OCI-LY7 (cell line): ENCODE measurements around the gene KRT12. TPM values are rescaled to one million over a fixed set of nuclear protein-coding genes. Genes with fewer than 3 reads are reported as not detected.

Source experiments
- BruUV-seq: library from RNA; stranded (reverse); fragments of 400-500 nt; replicated peaks from 2 replicates; lab custom pipeline; 2021; lab: Mats Ljungman, UMichigan
- CTCF ChIA-PET: fragments of 300-600 bp; sonication (Branson Sonifier 250); formaldehyde crosslinking; loops from one replicate; lab custom pipeline; 2022; ENCODE audit warnings: antibody characterized with exemption; ENCODE audit not compliant: unreplicated experiment; lab: Charles Lee
- POLR2A ChIA-PET: fragments of 300-600 bp; sonication (Branson Sonifier 250); formaldehyde crosslinking; loops from one replicate; lab custom pipeline; 2022; ENCODE audit warnings: antibody characterized with exemption; lab: Charles Lee
- DNase-seq: peaks from one replicate; pipeline ENCODE4 v3.0.0-alpha.2; 2015; ENCODE audit warnings: low spot score
- H2AFZ ChIP-seq: fragments of 200-600 bp; sonication (generic), shearing (Covaris generic); 2 replicates; pipeline ENCODE4 v1.6.1; 2014; ENCODE audit warnings: mild to moderate bottlenecking, antibody characterized with exemption, low read length, moderate library complexity
- H3K27ac ChIP-seq: fragments of 200-600 bp; sonication (generic); 2 replicates; pipeline ENCODE4 v1.5.1; 2014; ENCODE audit warnings: mixed run types, low read depth, mild to moderate bottlenecking, moderate library complexity, low read length, inconsistent platforms; ENCODE audit not compliant: poor library complexity, severe bottlenecking
- H3K36me3 ChIP-seq: fragments of 200-600 bp; sonication (generic); 2 replicates; pipeline ENCODE4 v1.6.1; 2014; ENCODE audit warnings: mild to moderate bottlenecking, antibody characterized with exemption, low read length, moderate library complexity, mixed read lengths; ENCODE audit not compliant: insufficient read depth
- H3K4me1 ChIP-seq: fragments of 200-600 bp; sonication (generic); 2 replicates; pipeline ENCODE4 v1.5.1; 2014; ENCODE audit warnings: mild to moderate bottlenecking, low read length; ENCODE audit not compliant: insufficient read depth, poor library complexity, severe bottlenecking
- H3K4me2 ChIP-seq: fragments of 200-600 bp; sonication (generic); 2 replicates; pipeline ENCODE4 v1.6.1; 2014; ENCODE audit warnings: mild to moderate bottlenecking, low read length
- H3K4me3 ChIP-seq: fragments of 200-600 bp; sonication (generic); 2 replicates; pipeline ENCODE4 v1.5.1; 2014; ENCODE audit warnings: mild to moderate bottlenecking, low read depth, low read length; ENCODE audit not compliant: poor library complexity, severe bottlenecking
- H3K79me2 ChIP-seq: fragments of 200-600 bp; sonication (generic); 2 replicates; pipeline ENCODE4 v1.6.1; 2016; ENCODE audit warnings: low read depth, mild to moderate bottlenecking, low read length, moderate library complexity, mixed read lengths; ENCODE audit not compliant: insufficient read depth
- H3K9me2 ChIP-seq: fragments of 200-600 bp; sonication (generic); 2 replicates; pipeline ENCODE4 v1.6.1; 2016; ENCODE audit warnings: mild to moderate bottlenecking, low read length, mixed read lengths; ENCODE audit not compliant: insufficient read depth
- H3K9me3 ChIP-seq: fragments of 200-600 bp; sonication (generic); 2 replicates; pipeline ENCODE4 v1.6.1; 2014; ENCODE audit warnings: mild to moderate bottlenecking, mixed run types, low read length, mixed read lengths
- H4K20me1 ChIP-seq: fragments of 200-600 bp; sonication (generic); 2 replicates; pipeline ENCODE4 v1.6.1; 2014; ENCODE audit warnings: mild to moderate bottlenecking, antibody characterized with exemption, low read length, moderate library complexity, mixed read lengths; ENCODE audit not compliant: insufficient read depth
- CTCF ChIP-seq: fragments of 200-600 bp; sonication (generic); conservative IDR thresholded peaks from 2 replicates; pipeline ENCODE4 v1.5.1; 2014; ENCODE audit warnings: mild to moderate bottlenecking, antibody characterized with exemption, low read length, moderate library complexity, mixed read lengths
- EZH2phosphoT487 ChIP-seq: fragments of 200-600 bp; sonication (generic); IDR thresholded peaks from 2 replicates; pipeline ENCODE4 v1.6.1; 2018; ENCODE audit warnings: low read depth, borderline replicate concordance, mild to moderate bottlenecking, mixed run types, antibody characterized with exemption, low read length, moderate library complexity, mixed read lengths
- intact Hi-C: fragments of 100-400 bp; cut with micrococcal nuclease; formaldehyde crosslinking; loops from one replicate; pipeline ENCODE4 v1.10.0; 2022; ENCODE audit not compliant: unreplicated experiment
- total RNA-seq, 2 experiments: library from RNA; depleted of rRNA in 1 of 2; stranded (reverse); fragments of >200 nt in 1 of 2; shearing (Covaris generic) in 1 of 2; gene quantifications; 2 replicates each; pipeline ENCODE4 v1.2.3, GENCODE V29; 2014 to 2022

The KRT12 gene
- total RNA-seq, 2 experiments from 2014 or later, result not detected

- Histone ChIP-seq H3K27ac (no peak overlapping the region), H3K4me3 (no peak overlapping the region), H3K9me2 (no peaks in the 10 kb centered on the region), H3K4me2 (no peak overlapping the region), H3K79me2 (no peaks in the 10 kb centered on the region), H4K20me1 (no peaks in the 10 kb centered on the region), H2AFZ (no peak overlapping the region), H3K36me3 (no peaks in the 10 kb centered on the region), H3K9me3 (no peaks in the 10 kb centered on the region), H3K4me1 (no peaks in the 10 kb centered on the region)
- ChIA-PET POLR2A (no interaction called here), CTCF (no interaction called here)
- no TSS peak for BruUV-seq
- intact Hi-C loops, result loop anchor here (2.0 to 5.0 kb wide), 6 partner anchors 107 to 753 kb away; no protein-coding TSS in a partner anchor
- peak; percentile 86 for TF ChIP-seq CTCF
- no peak for TF ChIP-seq EZH2phosphoT487
- peak; percentile 56 for DNase-seq
Measured at GRCh38 chr17:40909351-40909750, 42.3 kb upstream of the KRT12 start.

GRCh38 chr17:40906613-40907012 lies 39.6 kb upstream of the KRT12 start:
- no peak overlapping the region for H3K27ac ChIP-seq
- POLR2A ChIA-PET, result no interaction called here
- CTCF ChIA-PET, result no interaction called here
- H3K4me3 ChIP-seq, result no peak overlapping the region
- H3K79me2 ChIP-seq, result no peaks in the 10 kb centered on the region
- H3K9me3 ChIP-seq, result no peaks in the 10 kb centered on the region
- no peaks in the 10 kb centered on the region for H3K36me3 ChIP-seq
- no peak overlapping the region for H2AFZ ChIP-seq
- no peak overlapping the region for H3K4me2 ChIP-seq
- BruUV-seq, result no TSS peak
- no peak for TF ChIP-seq CTCF
- TF ChIP-seq EZH2phosphoT487, result no peak
- H4K20me1 ChIP-seq, result no peaks in the 10 kb centered on the region
- no peaks in the 10 kb centered on the region for H3K9me2 ChIP-seq
- intact Hi-C loops, result loop anchor here (5.0 kb wide), 4 partner anchors 104 to 756 kb away; no protein-coding TSS in a partner anchor
- no peaks in the 10 kb centered on the region for H3K4me1 ChIP-seq
- no peak for DNase-seq

GRCh38 chr17:40905370-40905769 lies 38.3 kb upstream of the KRT12 start:
- Histone ChIP-seq H3K4me2 (no peak overlapping the region), H3K9me2 (no peaks in the 10 kb centered on the region), H2AFZ (no peak overlapping the region), H3K79me2 (no peaks in the 10 kb centered on the region), H3K27ac (no peak overlapping the region), H4K20me1 (no peaks in the 10 kb centered on the region), H3K4me1 (no peaks in the 10 kb centered on the region), H3K9me3 (no peaks in the 10 kb centered on the region), H3K4me3 (no peak overlapping the region), H3K36me3 (no peaks in the 10 kb centered on the region)
- POLR2A ChIA-PET, result no interaction called here
- no peak for TF ChIP-seq CTCF
- no peak for TF ChIP-seq EZH2phosphoT487
- BruUV-seq, result no TSS peak
- intact Hi-C loops, result loop anchor here (5.0 kb wide), 4 partner anchors 103 to 757 kb away; no protein-coding TSS in a partner anchor
- CTCF ChIA-PET, result interaction anchor here (0.5 kb wide), 1 partner anchor 308 kb away, joined by 3 read pairs; no protein-coding TSS in a partner anchor
- no peak for DNase-seq
